ENCODE results near the gene PHACTR1.

- TF ChIP-seq CTCF (IDR thresholded peaks at IDR 0.05; ENCODE audit: low read length) (no peak), EZH2 (IDR thresholded peaks at IDR 0.05; ENCODE audit: borderline replicate concordance, low read length) (no peak)
Measured at GRCh38 chr6:13166269-13166668, 449.7 kb downstream of the PHACTR1 start.

Measured in OCI-LY1 (cell line).